Activated T-cell treated with anti-CD3 and anti-CD28 coated beads, Interleukin-2, amount 50 U/mL, for 4 hours (primary cell): Measurements from ENCODE around the gene UGT2B28. TPM values are rescaled to one million over a fixed set of nuclear protein-coding genes. Genes with fewer than 3 reads are reported as not detected.
"Not testable (repeated sequence)": the region's sequence is repeated elsewhere in the genome, so short reads cannot be mapped to it uniquely, and the experiment has no call there.

Source experiments
- ATAC-seq, 2 donors: fragments of 200-7000 bp; cut with Tn5 transposase; one replicate each; pipeline ENCODE4 v1.10.0; 2021
- DNase-seq: peaks from one replicate; pipeline ENCODE4 v3.0.0-alpha.2; 2020
- H3K27me3 Mint-ChIP-seq: one replicate; pipeline ENCODE4 v1.8.0; 2021; ENCODE audit warnings: low read depth, mixed read lengths
- H3K36me3 Mint-ChIP-seq: one replicate; pipeline ENCODE4 v1.8.0; 2022; ENCODE audit warnings: mixed read lengths; ENCODE audit not compliant: insufficient read depth
- H3K4me1 Mint-ChIP-seq: one replicate; pipeline ENCODE4 v1.8.0; 2021; ENCODE audit warnings: low read depth, mixed read lengths
- H3K4me3 Mint-ChIP-seq: one replicate; pipeline ENCODE4 v1.8.0; 2021; ENCODE audit warnings: mild to moderate bottlenecking, moderate library complexity, mixed read lengths
- H3K9me3 Mint-ChIP-seq: one replicate; pipeline ENCODE4 v1.8.0; 2021; ENCODE audit warnings: mixed read lengths
- total RNA-seq, 3 donors: library from RNA; stranded (reverse); gene quantifications; one replicate each; pipeline ENCODE4 v1.2.1, GENCODE V29; 2021

UGT2B28 gene
- total RNA-seq, 3 donors from 2014 or later, result not detected

DNA sequence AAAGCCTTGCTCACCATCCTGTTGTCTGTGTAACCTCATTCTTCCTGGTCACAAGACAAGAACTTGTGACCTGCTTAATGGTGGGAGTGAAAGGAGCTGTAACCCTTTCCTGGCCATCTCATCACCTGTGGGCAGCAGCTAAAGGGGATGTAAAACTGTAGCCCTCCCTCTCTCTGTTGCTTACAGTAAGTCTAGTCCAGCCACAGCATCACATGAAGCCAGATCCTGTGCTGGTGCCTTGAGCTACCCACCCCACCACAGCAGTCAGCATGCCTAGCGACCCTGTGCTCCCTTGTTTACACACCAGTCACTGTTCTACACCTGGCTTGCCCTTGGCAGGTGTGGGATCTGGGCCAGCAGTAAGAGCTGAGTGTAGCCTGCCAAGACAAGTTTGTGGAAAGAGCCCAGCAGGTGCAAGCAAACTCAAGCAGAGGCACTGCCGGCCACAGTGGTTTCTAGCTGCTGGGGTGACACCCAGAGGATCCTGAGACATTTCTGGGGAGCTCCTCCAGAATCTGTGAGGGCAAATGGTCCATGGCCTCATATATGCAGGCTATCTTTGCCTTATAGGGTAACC, 41.0 kb downstream of the UGT2B28 start:
- H3K4me1 Mint-ChIP-seq, result no peaks in the 10 kb centered on the region
- ATAC-seq (no peak), DNase-seq (no peak)
- no peaks in the 10 kb centered on the region for H3K36me3 Mint-ChIP-seq
- no peaks in the 10 kb centered on the region for H3K27me3 Mint-ChIP-seq
- no peak overlapping the region for H3K4me3 Mint-ChIP-seq
- no peaks in the 10 kb centered on the region for H3K9me3 Mint-ChIP-seq

DNA sequence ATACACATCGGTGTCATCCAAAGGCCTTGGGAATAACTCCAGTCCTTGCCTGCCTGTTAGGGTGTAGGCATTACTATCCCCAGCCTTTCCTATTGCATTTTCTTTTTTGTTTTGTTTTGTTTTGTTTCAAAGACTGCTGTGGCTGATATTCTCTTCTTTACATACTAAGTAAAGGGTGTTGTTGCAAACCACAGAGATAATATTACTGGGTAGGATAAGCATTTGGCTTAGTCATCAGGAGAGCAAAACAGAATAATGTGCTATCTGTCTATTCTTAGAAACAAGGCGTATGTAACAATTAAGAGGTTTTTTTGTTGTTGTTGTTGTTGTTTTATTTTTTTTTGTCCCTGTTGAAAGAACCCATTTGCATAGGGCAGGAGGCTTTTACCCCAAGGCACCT, 41.8 kb downstream of the UGT2B28 start:
- ATAC-seq (no peak), DNase-seq (no peak)
- Mint-ChIP-seq H3K36me3 (no peaks in the 10 kb centered on the region), H3K27me3 (no peaks in the 10 kb centered on the region), H3K4me1 (no peaks in the 10 kb centered on the region), H3K9me3 (no peaks in the 10 kb centered on the region), H3K4me3 (no peak overlapping the region)

DNA sequence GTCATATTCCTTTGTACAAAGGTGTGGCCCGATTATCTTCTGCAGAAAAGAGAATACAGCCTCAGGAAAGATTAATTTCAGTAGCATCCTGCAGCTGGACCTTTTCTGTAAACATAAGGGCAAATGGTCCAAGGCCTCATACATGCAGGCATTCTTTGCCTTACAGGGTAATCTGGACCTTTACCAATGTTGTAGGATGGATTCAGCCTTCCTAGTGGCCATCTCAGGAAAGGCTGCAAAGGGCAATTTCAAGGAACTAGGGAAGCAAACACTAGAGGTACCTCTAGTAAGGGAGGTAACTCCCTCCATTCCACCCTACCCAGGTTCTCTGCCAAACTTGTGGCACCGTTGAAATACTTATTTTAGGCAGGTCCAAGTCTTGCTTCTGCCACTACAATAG, 43.0 kb downstream of the UGT2B28 start:
- Mint-ChIP-seq H3K4me1 (no peaks in the 10 kb centered on the region), H3K36me3 (no peaks in the 10 kb centered on the region), H3K9me3 (no peaks in the 10 kb centered on the region), H3K4me3 (no peak overlapping the region), H3K27me3 (no peaks in the 10 kb centered on the region)
- DNase-seq (no peak), ATAC-seq (no peak)

DNA sequence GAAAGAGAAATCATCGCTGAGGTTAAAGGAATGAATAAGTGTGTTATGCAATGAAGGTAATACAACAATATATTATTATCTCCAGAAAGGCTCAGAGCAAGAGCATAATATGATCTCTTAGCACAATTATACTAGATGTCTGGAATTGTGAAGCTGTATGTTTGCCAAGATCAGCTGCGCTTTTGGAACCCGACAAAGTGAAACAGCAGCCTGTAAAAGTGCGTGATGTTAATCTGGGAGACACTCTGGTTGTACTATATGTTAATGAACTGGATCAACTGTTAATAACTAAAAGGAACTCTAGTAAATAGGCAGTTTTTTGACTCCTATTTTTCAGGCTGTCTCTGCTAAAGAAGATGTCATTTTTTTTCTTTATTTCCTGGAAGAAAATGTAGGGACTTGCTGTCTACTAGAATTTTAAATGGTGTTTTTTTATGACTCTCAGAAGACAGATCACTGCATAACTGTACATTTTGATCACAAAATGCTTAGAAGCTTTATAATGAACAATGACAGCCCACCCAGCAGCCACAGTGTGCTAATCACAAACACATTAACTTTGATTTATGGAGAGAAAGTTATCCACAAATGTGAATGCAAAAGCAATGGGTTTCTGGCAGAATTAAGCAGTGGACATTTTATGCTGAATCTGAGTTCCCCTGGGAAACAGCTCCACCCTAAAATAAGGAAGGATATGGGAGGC, 50.2 kb downstream of the UGT2B28 start:
- H3K36me3 Mint-ChIP-seq, result no peaks in the 10 kb centered on the region

DNA sequence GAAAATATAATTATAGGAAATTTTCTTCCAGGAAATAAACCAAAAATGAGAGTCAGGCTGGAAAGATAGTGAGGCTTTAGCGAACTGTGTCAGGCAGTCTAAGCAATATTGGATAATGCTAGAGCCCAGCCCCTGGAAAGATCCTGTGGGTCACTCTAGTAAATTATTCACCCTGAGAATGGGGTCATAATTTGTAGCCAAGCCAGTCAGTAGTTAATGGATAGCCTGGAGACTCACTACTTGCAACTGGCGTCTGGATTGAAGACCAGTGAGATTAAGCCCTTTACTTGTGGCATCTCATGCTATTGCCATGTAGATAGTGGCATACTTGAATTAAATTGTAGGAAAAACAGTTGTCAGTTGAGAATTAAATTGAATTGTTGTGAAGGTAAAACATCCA, 51.0 kb downstream of the UGT2B28 start:
- H3K4me3 Mint-ChIP-seq, H3K9me3 Mint-ChIP-seq, H3K27me3 Mint-ChIP-seq, ATAC-seq, DNase-seq, H3K4me1 Mint-ChIP-seq, H3K36me3 Mint-ChIP-seq: not testable (repeated sequence)

More for the DNA sequence above, 50.2 kb downstream of the UGT2B28 start:
- peaks cover 7% of the 10 kb centered on the region for H3K9me3 Mint-ChIP-seq
- ATAC-seq (no peak), DNase-seq (no peak)
- H3K4me3 Mint-ChIP-seq, result no peak overlapping the region
- no peaks in the 10 kb centered on the region for H3K27me3 Mint-ChIP-seq
- no peaks in the 10 kb centered on the region for H3K4me1 Mint-ChIP-seq

DNA sequence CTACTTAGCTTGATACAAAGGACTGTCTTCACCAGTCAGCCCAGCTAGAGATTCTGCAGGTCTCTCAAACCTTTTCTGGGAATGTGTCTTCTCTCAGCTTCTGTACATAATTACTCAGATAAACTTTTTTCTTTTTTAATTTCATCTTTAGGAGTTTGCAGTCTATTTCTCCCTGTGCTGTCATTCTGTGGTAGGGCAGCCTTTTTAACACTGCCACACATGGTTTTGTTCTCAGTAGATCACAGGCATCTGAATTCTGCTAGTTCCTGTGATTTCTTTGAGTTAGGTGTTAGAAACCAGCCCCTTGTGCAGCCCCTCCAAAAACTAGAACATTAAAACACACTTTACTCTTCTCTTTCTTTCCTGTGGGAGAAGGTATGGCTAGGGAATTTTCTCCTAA, 55.2 kb downstream of the UGT2B28 start:
- H3K36me3 Mint-ChIP-seq, H3K27me3 Mint-ChIP-seq, H3K4me1 Mint-ChIP-seq, H3K4me3 Mint-ChIP-seq, H3K9me3 Mint-ChIP-seq, DNase-seq, ATAC-seq: not testable (repeated sequence)

DNA sequence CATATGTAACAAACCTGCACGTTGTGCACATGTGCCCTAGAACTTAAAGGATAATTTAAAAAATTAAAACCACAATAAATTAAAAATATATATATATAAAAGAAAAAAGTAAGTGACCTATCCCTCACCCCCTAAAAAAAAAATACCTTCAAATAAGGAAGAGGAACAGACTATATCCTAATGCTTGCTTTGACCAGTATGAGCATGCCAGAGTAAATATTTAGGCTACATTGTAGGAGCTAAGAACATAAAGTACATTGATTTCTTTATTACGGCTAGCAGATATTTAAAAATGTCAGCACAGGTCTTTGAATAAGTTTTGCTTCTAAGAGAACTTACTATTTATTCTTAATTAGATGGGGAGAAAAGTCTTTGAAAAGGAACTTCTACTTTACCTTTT, 62.8 kb downstream of the UGT2B28 start:
- H3K27me3 Mint-ChIP-seq, DNase-seq, H3K4me1 Mint-ChIP-seq, H3K36me3 Mint-ChIP-seq, H3K9me3 Mint-ChIP-seq, H3K4me3 Mint-ChIP-seq, ATAC-seq: not testable (repeated sequence)

DNA sequence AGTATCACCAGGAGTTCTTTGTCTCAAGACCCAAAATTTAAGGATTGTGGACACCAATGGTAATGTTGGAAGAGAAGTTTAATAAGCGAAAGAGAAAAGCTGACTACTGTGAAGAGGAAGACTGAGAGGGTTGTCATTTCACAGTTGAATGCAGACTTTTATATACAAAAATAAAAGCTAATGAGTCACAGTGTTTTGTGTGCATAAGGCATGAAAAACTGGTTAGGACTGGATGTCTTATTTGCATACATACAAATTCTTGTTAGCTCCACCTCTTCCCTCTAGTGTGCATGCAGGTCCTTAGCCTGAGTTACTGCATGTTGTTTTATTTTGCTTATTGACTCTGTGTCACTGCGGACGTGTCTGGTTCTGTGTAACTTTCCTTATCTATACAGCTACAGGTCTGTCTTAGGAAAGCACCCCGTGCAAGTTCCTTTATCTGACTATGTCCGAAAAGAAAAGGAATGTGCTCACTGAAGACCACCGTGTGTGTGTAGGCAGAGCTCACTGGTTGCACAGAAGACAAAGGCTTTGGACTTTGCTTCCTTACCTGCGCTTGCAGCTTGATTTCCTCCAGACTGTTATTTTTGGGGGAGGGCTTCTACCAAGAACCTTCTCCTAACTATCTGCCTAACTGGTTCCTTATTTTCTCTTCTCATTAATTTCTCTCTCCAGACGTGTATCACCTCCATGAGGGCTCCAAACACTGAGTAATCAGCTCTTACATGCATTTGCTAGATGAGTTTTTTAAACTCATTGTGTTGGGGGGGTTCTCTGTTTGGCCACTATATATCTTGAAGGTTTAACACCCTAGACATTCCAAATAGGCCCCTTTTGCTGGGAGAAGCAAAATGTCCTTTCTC, 63.5 kb downstream of the UGT2B28 start:
- not testable (repeated sequence) for H3K4me1 Mint-ChIP-seq, H3K27me3 Mint-ChIP-seq, DNase-seq, H3K4me3 Mint-ChIP-seq, H3K36me3 Mint-ChIP-seq, H3K9me3 Mint-ChIP-seq, ATAC-seq

Other genes with a start within 250 kb of the UGT2B28 start
- under 1 TPM in 1 of 3 donors, not detected in 2; 0.18 TPM for gene UGT2B7, start 184.0 kb upstream of the UGT2B28 start, total RNA-seq
- gene UGT2B11, start 65.7 kb upstream of the UGT2B28 start, total RNA-seq, result not detected
- gene UGT2B4, start 215.4 kb downstream of the UGT2B28 start, total RNA-seq, result under 1 TPM in 1 of 3 donors, not detected in 2; 0.19 TPM